SK-N-DZ (cell line): ENCODE measurements around the gene GAMT.

ENCODE experiments used
- DNase-seq: peaks from one replicate; pipeline ENCODE4 v3.0.0-alpha.2; 2015; ENCODE audit warnings: low spot score

Gene GAMT

DNA sequence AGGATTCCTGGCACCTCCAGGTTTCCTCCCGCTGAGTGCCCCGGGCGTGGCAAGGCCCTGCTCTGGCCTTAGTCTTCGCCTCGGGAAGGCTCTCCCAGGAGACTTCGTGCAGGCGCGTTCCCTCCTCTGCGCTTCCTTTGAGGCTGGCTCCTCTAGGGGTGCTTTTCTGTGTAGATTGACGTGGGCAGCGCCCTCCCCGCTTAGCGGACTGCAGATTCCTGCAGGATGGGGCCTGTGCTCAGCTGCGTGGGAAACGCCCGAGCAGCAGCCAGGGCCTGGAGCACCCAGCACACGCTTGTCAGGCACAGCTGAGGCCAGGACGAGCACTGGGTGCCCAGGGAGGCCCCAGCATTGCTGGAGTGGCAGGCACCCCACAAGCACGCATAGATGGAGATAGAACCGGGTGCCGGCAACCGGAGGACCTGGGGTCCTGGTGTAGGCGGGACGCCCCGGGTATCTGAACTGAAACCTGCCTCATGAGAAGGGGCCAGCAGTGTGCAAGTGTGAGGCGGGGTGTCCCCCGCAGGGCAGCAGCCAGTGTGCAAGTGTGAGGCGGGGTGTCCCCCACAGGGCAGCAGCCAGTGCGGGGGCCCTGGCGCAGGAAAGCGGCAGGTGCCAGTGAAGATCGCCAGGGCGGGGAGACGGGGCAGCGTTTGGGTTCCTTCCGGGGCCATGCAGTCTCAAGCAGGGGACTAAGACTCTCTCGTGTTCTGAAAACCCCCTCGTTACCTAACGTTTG lies 14.2 kb downstream of the GAMT start:
- no peak for DNase-seq

DNA sequence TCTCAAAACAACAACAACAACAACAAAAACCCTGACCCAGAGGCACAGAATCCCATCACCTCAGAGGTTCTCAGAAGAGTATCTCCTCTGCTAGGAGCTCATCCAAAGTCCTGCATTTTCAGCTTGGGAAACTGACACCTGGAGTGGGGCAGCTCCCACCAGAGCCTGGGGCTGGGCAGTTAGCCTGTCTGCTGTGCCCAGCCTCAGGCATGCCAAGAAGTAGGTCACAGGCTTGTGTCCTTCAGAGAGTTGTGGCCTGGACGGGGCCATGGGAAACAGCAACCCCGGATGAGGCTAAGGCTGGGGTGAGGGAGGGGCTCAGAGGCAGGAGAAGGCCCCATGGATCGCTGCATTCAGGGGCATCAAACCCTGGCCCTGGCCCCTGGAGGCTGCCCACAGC lies 15.5 kb downstream of the GAMT start:
- DNase-seq = no peak

DNA sequence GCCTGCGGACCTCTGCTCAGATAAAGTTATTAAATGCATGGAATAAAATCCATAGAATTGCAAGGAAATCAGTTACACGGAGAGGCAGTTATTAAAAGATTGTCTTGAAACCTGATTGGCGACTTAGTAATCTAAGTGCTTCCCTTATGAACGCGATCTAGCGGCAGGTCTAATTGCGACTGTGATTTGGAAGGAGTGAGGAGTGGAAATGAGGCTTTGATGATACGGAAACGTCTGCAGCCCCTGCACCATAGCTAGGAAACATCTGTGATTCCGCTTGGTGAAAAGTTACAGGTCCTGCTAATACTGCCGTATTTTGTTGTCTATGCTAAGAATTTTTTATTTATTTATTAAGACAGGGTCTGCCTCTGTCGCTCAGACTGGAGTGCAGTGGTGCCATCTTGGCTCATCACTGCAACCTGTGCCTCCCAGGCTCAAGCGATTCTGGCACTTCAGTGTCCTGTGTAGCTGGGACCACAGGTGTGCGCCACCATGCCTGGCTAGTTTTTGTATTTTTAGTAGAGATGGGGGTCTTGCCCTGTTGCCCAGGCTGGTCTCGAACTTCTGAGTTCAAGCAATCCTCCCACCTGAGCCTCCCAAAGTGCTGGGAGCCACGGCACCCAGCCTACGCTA lies 16.7 kb downstream of the GAMT start:
- no peak for DNase-seq

DNA sequence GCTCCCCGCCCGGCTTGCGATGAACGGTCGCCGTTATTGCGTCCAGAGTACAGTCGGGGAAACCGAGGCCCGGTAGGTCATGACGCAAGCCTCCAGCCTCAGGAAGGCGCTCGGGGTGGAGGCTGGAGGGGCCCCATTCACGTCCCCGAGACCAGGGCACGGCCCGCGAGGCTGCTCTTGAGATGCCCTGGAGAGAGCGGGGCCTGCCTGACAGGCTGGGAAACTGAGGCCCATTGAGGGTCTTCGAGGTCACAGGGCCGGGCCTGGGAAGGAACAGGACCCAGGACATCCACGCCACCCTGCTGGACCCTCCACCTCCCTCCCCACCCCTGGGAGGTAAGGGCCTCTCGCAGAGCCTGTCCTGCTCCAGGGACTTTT lies 17.3 kb downstream of the GAMT start:
- DNase-seq = no peak

DNA sequence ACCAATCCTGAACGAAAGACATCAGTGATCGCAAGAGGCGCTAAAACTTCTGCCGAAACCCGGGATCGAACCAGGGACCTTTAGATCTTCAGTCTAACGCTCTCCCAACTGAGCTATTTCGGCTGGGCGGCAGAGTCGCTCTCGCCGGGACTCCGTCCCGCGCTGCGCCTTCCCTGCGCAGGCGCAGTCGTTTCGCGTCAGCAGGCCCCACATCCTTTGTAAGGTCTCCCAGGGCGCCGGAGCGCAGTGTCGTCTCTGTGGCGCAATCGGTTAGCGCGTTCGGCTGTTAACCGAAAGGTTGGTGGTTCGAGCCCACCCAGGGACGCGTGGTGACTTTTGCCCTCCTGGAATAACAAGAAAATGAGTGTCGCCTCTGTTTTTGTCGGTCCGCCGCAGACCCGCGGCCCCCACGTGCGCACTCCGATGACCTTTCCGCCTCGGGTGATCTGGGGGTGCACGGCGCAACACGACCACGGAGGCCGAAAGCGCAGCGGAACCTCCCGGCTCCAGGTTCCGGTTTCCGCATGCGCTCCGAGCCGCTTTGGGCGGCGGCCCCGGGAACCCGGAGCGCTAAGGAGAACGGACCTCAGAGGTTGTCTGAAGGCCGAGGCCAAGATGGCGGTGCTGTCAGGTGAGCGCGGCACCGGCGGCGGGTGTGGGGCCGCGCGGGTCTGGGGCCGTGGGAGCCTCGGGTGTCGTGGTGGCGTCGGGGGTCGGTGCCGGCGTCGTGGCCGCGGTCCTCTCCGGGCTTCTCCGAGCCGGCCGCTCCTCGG lies 17.8 kb downstream of the GAMT start, which contains the start of gene NDUFS7:
Gene NDUFS7, plus strand, starts transcription at position 596 of the 773 bp plus-strand sequence. Its CDS starts 20 bp downstream, at position 616.
- DNase-seq = peak; percentile 90

DNA sequence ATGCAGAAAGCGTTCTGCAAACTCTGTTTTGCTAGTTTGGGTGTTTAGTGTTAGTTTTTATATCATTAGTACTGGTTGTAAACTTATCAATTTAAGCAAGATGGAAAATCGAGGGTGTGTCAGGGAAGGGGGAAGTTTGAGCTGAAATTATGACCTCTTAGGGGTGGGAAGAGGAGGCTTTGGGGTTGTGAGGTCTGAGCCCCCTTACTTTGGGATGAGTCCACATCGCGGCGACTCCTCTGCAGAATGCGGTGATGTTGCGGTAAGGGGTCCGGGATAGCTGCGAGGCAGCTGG lies 18.4 kb downstream of the GAMT start:
- no peak for DNase-seq

DNA sequence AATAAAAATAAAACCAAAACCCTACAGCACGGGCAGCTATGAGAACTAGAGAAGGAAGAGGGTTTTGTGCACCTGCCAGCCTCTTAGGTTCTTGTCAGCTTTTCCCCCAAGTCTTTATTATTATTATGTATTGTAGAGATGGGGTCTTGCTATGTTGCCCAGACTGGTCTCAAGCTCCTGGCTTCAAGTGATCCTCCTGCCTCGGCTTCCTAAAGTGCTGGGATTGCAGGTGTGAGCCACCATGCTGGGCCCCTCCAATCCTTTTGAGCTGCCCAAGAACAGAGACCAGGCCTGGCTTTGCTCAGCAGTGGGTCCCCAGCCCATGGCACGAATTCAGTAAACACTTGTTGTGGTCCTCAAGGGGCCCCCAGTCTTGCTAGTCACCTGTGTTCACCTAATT lies 19.1 kb downstream of the GAMT start:
- DNase-seq = no peak

DNA sequence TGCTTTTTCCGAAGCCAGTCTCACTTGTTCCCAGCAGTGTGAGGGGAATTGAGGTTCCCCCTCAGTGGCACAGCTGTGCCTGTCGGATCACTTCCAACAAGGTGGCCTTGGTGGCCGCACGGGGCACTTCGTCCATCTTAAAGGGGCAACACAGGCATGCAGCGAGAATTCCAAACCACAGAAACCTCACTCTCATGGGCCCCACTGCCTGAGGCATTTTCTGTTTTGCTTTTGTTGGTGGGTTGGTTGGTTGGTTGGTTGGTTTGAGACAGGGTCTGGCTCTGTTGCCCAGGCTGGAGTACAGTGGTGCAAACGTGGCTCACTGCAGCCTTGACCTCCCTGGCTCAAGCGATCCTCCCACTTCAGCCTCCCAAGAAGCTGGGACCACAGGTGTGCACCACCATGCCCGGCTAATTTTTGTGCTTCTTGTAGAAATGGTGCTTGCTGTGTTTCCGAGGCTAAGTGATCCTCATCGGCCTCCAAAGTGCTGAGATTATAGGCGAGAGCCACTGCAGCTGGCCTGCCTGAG lies 21.3 kb downstream of the GAMT start:
- DNase-seq = no peak

DNA sequence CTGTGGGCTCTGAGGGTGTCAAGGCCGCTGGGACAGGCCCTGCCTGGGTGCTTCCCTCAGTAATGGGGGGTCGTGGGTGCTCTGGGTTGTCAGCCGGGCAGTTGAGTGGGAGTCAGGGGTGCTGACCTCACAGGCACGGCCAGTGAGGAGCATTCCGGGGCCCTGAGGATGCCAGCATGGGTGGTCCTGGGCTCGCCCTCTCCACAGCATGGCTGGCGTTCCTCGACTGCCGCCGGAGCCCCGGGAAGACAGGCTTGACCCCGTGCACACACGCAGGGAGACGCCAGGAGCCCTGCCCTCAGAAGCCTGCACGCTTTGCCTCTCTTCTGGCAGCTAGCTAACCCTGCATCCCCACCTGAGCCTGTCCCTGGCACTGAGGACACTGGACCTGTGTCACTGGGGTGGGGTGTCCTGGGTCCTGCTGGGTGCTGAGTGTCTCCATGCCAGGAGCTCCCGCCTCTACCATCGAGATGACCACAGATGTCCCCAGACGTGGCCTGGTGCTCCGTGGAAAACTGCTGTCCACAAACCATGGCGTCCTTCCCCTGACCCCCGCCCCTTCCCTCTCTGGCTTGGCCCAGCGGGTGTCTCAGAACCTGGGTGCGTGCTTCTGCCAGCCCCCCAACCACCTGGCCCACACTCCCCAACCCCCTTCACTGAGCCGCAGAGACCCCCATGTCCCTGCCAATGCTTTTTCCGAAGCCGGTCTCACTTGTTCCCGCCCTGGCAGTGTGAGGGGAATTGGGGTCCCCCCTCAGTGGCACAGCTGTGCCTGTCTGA lies 22.0 kb downstream of the GAMT start:
- no peak for DNase-seq

DNA sequence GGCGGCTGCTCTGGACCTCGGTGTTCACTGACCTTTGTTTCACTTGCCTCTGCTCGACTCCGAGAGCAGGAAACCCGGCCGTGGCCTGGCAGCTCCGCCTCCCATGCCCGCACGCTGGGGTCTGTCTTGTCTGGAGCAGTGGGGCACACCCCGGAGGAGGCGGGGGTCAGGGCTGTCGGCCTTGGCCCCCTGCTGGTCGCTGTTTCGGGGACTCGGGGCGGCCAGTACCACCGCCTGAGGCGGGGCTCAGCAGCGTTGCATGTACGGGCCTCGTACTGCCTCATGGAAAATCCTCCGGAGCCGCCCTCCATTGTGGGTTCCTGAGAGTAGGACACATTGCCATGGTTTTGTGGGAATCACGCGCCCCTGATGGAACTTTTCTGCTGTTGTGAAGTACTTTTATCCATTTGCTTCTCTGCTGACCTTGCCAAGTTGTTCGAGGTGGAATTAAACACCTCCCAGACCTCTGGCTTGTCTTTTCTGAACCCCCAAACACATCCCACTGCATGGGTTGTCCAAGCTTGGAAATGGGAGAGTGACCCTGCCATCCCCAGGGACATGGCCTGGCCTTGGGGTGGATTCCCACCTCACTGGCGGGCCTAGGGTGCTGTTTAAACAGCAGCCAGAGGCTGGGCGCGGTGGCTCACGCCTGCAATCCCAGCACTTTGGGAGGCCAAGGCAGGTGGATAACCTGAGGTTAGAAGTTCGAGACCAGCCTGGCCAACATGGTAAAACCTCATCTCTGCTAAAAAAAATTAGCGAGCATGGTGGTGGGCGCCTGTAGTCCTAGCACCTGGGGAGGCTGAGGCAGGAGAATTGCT lies 23.2 kb downstream of the GAMT start:
- no peak for DNase-seq

DNA sequence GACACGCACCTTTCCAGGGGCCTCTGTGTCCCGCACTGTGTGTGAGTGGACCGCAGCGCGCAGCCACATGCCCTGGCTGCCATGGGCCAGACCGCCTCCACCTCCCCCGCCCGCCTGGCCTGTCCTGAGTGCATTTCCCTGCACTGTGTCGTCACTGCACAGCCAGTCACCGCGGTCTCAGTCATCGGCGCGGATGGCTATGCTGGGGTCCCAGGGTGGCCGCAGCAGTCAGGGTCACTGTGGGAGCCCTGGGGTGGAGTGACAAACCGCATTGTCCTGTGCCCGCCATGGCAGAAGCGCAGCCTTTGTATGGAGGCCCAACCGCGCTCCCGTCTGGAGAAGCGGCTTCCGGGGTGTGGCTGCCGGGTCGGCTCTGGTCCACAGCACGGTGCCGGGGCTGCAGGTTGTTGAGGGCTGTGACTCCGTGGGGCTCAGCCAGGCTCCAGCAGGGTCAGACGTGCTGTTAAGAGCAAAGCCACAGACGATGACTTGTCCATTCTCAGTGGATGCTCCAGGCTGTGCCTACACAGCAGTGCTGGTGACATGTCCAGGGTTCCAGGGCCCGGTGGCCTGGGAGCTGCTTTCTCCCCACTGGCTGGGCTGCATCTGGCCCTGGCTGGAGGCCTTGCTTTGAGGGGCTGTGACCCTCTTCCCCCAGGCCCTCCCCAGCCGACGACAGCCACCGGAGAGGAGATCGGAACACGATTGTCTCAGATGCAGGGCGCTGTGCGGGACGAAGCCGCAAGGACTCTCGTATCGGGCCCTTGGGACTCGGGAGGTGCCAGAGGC lies 24.0 kb downstream of the GAMT start:
- DNase-seq = no peak

DNA sequence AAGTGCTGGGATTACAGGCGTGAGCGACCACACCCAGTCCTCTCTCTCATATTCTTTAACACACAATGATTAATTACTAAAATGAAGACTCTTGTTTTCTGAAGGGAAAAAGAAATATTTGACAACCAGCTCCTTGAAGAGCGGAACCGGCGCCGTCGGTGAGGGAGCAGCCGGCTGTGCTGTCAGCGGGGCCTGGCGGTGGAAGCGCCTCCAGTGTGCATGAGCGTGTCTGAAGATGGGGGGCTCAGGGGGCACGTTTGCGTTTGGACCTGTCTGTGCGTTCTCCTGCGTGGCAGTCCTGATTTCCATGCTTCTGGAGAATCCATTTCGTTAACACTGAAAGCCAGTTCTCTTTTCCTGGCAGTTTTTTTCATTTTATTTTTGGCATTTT lies 24.9 kb downstream of the GAMT start:
- no peak for DNase-seq

DNA sequence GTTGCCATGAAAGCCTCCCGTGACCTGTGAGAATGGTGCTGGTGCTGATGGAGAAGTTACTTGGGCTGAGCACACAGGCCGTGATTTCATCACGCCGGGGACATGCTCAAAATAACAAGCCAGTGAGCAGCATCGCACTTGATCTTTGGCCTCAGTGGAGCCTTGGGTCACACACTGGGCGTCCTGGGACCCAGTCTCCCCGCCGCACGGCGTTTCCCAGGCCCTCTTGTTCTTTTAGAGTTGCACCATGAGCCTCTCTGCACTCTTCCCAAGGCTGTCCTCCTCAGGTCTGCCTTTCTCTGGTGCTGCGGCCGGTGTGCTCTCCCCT lies 27.1 kb downstream of the GAMT start:
- no peak for DNase-seq

DNA sequence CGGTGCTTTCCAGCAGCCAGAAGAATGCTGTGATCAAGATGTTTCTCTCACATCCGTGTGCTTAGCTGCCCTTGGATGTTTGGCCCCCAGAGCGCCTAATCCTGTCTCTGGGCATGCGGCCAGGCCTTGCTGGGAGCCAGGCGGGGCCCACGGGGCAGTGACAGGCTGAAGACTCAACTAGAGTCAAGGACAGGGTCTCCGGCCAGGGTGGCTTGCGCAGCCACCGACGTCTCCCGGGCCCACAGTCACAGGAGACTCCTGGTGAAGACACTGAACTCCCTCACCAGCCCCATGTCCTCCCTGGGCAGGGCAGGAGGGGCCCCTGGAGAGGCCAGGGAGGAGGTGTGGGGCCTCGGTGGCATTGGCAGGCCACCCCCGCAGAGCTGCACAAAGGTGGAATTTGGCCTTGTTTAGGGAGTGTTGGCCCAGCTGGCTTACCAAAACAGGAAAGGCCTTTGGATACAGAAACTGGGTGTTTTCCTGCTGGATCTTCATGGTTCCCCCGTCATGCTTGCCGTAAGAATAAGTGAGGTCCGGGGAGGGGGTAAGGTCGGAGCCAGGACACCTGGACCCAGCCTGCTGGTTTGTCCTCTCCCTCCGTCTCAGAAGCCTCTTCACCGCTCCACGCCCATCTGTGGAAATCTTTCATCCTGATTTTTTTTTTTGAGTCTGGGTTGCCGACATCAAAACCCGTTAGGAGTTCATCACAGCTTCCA lies 27.6 kb downstream of the GAMT start:
- DNase-seq = no peak

DNA sequence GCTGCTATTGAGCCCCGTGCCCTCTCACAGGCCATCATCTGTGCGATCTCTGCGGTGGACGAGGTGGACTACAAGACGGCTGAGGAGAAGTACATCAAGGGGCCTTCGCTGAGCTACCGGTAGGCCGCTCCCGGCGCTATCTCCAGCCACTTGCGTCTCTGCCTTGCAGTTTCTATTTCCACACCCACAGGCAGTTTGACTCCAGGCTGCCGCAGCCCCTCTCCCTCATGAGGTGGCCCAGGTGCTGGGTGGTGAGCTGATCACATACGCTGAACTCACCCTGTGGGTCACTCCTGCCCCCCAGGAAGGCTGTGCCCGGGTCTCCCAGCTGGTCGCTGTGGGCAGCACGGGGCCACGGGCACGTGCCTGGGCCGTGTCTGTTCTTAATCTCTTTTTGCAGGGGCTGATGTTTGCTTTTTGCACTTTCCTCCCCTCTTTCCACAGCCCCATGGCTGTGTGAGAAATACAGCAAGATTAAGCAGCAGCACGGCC lies 28.3 kb downstream of the GAMT start:
- DNase-seq = no peak

DNA sequence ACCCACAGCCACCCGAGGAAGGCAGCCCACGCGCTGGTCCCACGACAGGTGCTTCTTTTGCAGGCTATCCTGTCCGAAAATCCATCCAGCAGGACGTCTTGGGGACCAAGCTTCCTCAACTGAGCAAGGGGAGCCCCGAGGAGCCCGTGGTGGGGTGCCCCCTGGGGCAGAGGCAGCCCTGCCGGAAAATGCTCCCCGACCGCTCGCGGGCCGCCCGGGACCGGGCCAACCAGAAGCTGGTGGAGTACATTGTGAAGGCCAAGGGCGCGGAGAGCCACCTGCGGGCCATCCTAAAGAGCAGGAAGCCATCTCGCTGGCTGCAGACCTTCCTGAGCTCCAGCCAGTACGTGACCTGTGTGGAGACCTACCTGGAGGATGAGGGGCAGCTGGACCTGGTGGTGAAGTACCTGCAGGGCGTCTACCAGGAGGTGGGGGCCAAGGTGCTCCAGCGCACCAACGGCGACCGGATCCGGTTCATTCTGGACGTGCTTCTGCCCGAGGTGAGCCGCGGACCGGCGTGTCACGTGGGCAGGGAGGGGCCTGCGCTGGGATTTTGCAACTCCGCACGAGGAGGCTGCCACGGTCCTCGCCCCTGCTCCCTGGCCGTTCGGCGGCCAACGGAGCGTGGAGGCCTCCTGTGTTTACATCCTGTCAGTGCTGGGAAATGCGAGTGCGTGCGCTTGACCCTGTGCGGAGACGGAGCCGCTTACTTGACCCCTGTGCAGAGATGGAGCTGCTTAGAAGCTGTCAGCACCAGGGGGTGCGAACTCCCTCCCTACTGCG lies 30.6 kb downstream of the GAMT start:
- DNase-seq = no peak

DNA sequence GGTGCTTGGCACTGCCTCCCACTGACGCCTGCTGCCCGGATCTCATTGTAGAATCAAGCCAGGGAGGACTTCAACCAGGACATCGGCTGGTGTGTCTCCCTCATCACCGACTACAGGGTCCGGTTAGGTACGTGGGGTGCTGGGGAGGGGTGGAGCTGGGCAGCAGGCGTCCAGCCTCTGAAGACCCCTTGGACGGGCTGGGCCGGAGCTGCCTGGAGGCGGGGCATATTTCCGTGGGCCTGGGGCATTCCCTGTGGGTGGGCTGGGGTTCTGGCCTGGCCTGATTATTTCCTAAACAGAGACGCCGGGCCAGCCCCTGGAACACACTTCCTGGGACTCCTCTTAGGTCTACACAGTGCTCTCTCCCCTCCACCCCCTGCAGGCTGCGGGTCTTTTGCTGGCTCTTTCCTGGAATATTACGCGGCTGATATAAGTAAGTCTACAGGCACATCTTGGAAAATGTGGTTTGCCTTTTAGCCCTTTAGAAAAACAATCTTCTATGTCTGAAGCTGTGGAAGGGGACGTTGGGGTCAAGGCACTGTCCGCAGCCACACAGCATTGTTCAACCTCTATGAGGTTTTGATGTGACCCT lies 32.0 kb downstream of the GAMT start:
- DNase-seq = no peak
